A549 treated with CORT108297 at 1 μM for 4 hours (cell line): ENCODE measurements around the gene CLDN20. TPM values are rescaled to one million over a fixed set of nuclear protein-coding genes. Genes with fewer than 3 reads are reported as not detected.

Experiments
- total RNA-seq: library from RNA; stranded (reverse); fragments of 200-300 nt; extraction: Qiagen RNA extraction; gene quantifications from 5 replicates; pipeline ENCODE4 v1.2.3, GENCODE V29; 2022

CLDN20 gene, protein sequence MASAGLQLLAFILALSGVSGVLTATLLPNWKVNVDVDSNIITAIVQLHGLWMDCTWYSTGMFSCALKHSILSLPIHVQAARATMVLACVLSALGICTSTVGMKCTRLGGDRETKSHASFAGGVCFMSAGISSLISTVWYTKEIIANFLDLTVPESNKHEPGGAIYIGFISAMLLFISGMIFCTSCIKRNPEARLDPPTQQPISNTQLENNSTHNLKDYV
- not detected in 5 replicates for total RNA-seq

DNA sequence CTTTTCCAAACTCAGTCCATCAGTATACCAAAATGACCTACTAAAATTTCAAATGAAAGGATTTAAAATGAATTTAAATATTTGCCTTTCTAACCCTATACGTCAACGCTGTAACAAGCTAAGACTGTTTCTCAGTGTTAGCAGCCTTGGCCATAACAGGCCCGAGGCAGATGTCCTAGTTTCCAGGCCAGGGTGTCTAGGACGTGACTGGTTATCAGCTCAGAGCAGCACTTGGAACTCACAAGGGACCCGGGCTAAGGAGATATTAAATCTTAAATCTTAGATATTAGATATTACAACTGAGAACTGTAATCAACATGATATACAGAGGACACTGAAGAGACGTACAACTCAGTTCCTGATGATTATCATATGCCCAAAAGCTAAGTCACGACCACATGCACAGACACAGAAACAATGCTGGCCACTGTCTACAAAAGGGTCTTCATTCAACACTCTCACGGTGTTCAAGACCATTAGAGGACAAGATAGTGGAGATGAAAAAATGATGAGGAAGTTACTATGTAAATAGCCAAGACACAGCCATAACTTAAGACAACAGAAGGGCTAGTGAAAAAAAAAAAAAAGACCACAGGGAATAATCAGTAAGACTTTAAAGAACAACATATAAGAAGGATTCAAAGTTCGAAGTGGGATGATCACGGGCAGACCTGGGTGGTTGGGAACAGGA is at the start of gene CLDN20:
TSS of gene CLDN20 (plus strand) at position 641 of the 691 bp plus-strand sequence. CDS start 11,707 bp downstream, outside the sequence.

DNA sequence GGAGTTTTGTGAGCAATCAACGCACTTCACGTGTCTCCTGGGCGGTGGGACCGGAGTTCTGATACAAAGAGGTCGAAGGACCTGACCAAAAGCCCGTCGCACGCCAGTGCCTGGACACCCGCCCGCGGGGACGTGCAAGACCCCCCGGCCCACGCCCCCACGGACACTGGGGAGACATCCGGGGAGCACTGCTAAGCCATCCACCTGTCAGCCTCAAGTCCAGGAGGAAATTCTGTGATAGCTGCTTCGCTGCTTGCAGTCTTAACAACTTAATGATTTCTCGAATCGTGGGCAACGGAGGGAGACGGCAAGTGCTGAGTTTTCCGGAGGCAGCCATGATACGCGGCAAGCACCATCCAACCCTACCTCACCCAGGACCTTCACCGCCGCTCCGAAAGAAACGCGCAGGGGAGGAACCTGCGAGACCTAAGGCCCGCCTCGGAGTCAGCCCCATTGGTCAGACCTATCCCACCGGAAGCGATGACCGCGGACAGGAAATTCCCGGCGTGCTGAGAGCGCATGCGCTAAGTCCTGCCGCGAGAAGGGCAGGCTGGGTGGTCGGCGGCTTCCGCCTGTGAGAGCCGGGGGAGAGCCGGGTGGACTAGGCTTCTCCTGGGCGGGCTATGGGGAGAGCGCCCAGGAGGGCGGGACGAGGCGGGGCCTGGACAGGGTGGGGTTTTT is 50.4 kb downstream of the CLDN20 start, which contains the start of gene TFB1M:
TSS of gene TFB1M (minus strand) at position 393 of the 681 bp plus-strand sequence. CDS start at position 337, 56 bp downstream.

Other genes starting within 250 kb of the CLDN20 start
- 6.4 to 9.8 TPM (median 9.0 TPM) in 5 replicates for gene TFB1M, start 50.5 kb downstream of the CLDN20 start, total RNA-seq
- gene NOX3, start 191.8 kb downstream of the CLDN20 start, total RNA-seq, result not detected in 5 replicates